HepG2 (cell line): ENCODE measurements around the gene HENMT1. TPM values are rescaled to one million over a fixed set of nuclear protein-coding genes. Genes with fewer than 3 reads are reported as not detected.
A peak's percentile ranks its signal among the peaks of the same experiment; 100 is the strongest.

Source experiments
- AHR ChIP-seq: IDR thresholded peaks from 2 replicates; pipeline ENCODE4 v1.6.1; 2018; ENCODE audit warnings: missing genetic modification reagents, missing compliant biosample characterization
- ARNT ChIP-seq: fragments of 450-650 bp; IDR thresholded peaks from 2 replicates; pipeline ENCODE4 v1.6.1; 2017
- ELF1 ChIP-seq: sonication (generic); formaldehyde crosslinking; IDR thresholded peaks from 2 replicates; pipeline ENCODE4 v1.4.0; 2020; ENCODE audit warnings: missing genetic modification reagents
- ELF3 ChIP-seq: IDR thresholded peaks from 2 replicates; pipeline ENCODE4 v1.6.1; 2016; ENCODE audit warnings: missing genetic modification reagents, missing compliant biosample characterization
- GATAD1 ChIP-seq: IDR thresholded peaks from 2 replicates; pipeline ENCODE4 v1.6.1; 2016; ENCODE audit warnings: missing genetic modification reagents, missing compliant biosample characterization
- GATAD2A ChIP-seq: IDR thresholded peaks from 2 replicates; pipeline ENCODE4 v1.6.1; 2016
- GLI4 ChIP-seq: sonication (generic); formaldehyde crosslinking; IDR thresholded peaks from 2 replicates; pipeline ENCODE4 v1.5.1; 2020; ENCODE audit warnings: missing genetic modification reagents, mild to moderate bottlenecking, moderate library complexity, borderline replicate concordance
- HNF4A ChIP-seq: sonication (generic); formaldehyde crosslinking; IDR thresholded peaks from 2 replicates; pipeline ENCODE4 v1.4.0; 2020; ENCODE audit warnings: missing genetic modification reagents
- HOXA3 ChIP-seq: sonication (generic); formaldehyde crosslinking; IDR thresholded peaks from 2 replicates; pipeline ENCODE4 v1.5.0; 2020; ENCODE audit warnings: missing genetic modification reagents
- HOXD1 ChIP-seq: sonication (generic); formaldehyde crosslinking; IDR thresholded peaks from 2 replicates; pipeline ENCODE4 v1.5.0; 2020; ENCODE audit warnings: missing genetic modification reagents
- MLLT10 ChIP-seq: sonication (generic); formaldehyde crosslinking; IDR thresholded peaks from 2 replicates; pipeline ENCODE4 v1.4.0; 2020; ENCODE audit warnings: missing genetic modification reagents
- NCOA2 ChIP-seq: sonication (generic); formaldehyde crosslinking; IDR thresholded peaks from 2 replicates; pipeline ENCODE4 v1.8.0; 2022; ENCODE audit warnings: inconsistent platforms
- NFYB ChIP-seq: sonication (generic); formaldehyde crosslinking; IDR thresholded peaks from 2 replicates; pipeline ENCODE4 v1.4.0; 2020; ENCODE audit warnings: missing genetic modification reagents
- NRL ChIP-seq: sonication (generic); formaldehyde crosslinking; IDR thresholded peaks from 2 replicates; pipeline ENCODE4 v1.5.0; 2020; ENCODE audit warnings: missing genetic modification reagents, mild to moderate bottlenecking, moderate library complexity, borderline replicate concordance
- PAX8 ChIP-seq: sonication (generic); formaldehyde crosslinking; IDR thresholded peaks from 2 replicates; pipeline ENCODE4 v1.8.0; 2022; ENCODE audit warnings: mild to moderate bottlenecking, missing genetic modification reagents, borderline replicate concordance
- PHF20 ChIP-seq: sonication (generic); formaldehyde crosslinking; IDR thresholded peaks from 2 replicates; pipeline ENCODE4 v1.5.0; 2020; ENCODE audit warnings: mild to moderate bottlenecking, missing genetic modification reagents
- RBAK ChIP-seq: sonication (generic); formaldehyde crosslinking; IDR thresholded peaks from 2 replicates; pipeline ENCODE4 v1.5.1; 2020; ENCODE audit warnings: mild to moderate bottlenecking, missing genetic modification reagents
- SMAD3 ChIP-seq: sonication (generic); formaldehyde crosslinking; IDR thresholded peaks from 2 replicates; pipeline ENCODE4 v1.4.0; 2020; ENCODE audit warnings: missing genetic modification reagents
- SP2 ChIP-seq: sonication (generic); formaldehyde crosslinking; IDR thresholded peaks from 2 replicates; pipeline ENCODE4 v1.5.1; 2020; ENCODE audit warnings: mild to moderate bottlenecking, missing genetic modification reagents
- TARDBP ChIP-seq: sonication (generic); formaldehyde crosslinking; IDR thresholded peaks from 2 replicates; pipeline ENCODE4 v1.8.0; 2022; ENCODE audit warnings: mild to moderate bottlenecking, missing genetic modification reagents
- TFDP1 ChIP-seq: IDR thresholded peaks from 2 replicates; pipeline ENCODE4 v1.6.1; 2016; ENCODE audit warnings: missing compliant biosample characterization, missing genetic modification reagents, borderline replicate concordance
- ZNF33B ChIP-seq: sonication (generic); formaldehyde crosslinking; IDR thresholded peaks from 2 replicates; pipeline ENCODE4 v1.5.1; 2020; ENCODE audit warnings: mild to moderate bottlenecking, missing genetic modification reagents
- ZNF350 ChIP-seq: sonication (generic); formaldehyde crosslinking; IDR thresholded peaks from 2 replicates; pipeline ENCODE4 v1.4.0; 2020; ENCODE audit warnings: mild to moderate bottlenecking, low read depth, missing genetic modification reagents, borderline replicate concordance
- ZNF407 ChIP-seq: sonication (generic); formaldehyde crosslinking; IDR thresholded peaks from one replicate; pipeline ENCODE4 v1.5.1; 2020; ENCODE audit warnings: mild to moderate bottlenecking, missing genetic modification reagents; ENCODE audit errors: not compliant biosample characterization
- ZSCAN20 ChIP-seq: sonication (generic); formaldehyde crosslinking; IDR thresholded peaks from 2 replicates; pipeline ENCODE4 v1.4.0; 2020; ENCODE audit warnings: missing genetic modification reagents, mild to moderate bottlenecking, borderline replicate concordance
- polyA plus RNA-seq, 8 experiments: library from polyadenylated mRNA; depleted of rRNA in 3 of 8; stranded (reverse) in 7 of 8; unstranded in 1 of 8; fragments of >200 nt; fragmentation: Illumina TruSeq in 4 of 8; extraction: Trizol in 4 of 8; gene quantifications; 2 replicates each; pipeline versions ENCODE4 v1.2.1 to v1.2.3, GENCODE V29; 2011 to 2016; ENCODE audit warnings: low read depth in 4 of 8, missing spikeins in 1 of 8, mixed read lengths in 1 of 8; ENCODE audit not compliant: insufficient read depth in 1 of 8
- total RNA-seq, 5 experiments: library from RNA; depleted of rRNA; stranded (reverse); fragments of >200 nt; fragmentation: Illumina TruSeq; extraction: Trizol; gene quantifications; 2 replicates each; pipeline ENCODE4 v1.2.3, GENCODE V29; 2016; ENCODE audit warnings: low read depth in 1 of 5

HENMT1 gene
- total and polyA plus RNA-seq, 2 of the 13 experiments (the other 11 are each of a cell fraction or from before 2014, with no cell fraction given): not detected

DNA sequence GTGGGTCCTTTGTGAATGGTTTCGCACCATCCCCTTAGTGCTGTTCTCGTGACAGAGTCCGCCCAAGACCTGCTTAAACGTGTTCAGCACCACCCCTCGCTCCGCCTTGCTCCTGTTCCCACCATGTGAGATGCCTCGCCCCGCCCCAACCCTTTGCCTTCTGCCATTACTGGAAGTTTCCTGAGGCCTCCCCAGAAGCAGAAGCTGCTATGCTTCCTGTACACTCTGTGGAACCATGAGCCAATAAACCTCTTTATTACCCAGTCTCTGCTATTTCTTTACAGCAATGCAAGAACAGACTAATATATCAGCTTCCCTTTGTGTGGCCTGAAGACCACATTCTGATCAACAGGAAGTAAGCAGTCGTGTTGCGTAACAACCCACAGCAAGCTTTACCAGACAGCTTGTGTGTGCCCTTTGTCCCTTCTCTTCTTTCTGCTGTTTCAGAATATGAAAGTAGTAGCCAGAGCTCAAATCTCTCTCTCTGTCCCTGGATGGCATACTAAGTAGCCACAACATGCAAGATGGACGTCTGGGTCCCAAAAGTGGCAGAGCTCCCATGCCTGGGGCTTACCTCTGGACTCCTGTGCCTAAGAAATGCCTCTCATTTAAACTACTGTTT is 14.1 kb downstream of the HENMT1 start (continued):
- no peak for TF ChIP-seq ZNF407 (CRISPR knock-in tag)
- no peak for TF ChIP-seq PHF20 (CRISPR knock-in tag)
- no peak for TF ChIP-seq NFYB
- TF ChIP-seq GLI4 (CRISPR knock-in tag): no peak
- no peak for TF ChIP-seq ARNT
- TF ChIP-seq HOXD1: no peak
- TF ChIP-seq GATAD1: peak; percentile 65; the same call in 1 of the 2 replicates
- TF ChIP-seq GATAD2A (CRISPR knock-in tag): peak; percentile 86
- peak; percentile 98 for TF ChIP-seq ELF3 (CRISPR knock-in tag)
- TF ChIP-seq MLLT10 (CRISPR knock-in tag): no peak
- TF ChIP-seq ELF1 (CRISPR knock-in tag): peak; percentile 81
- TF ChIP-seq ZNF33B (CRISPR knock-in tag): no peak
- no peak for TF ChIP-seq PAX8 (CRISPR knock-in tag)
- peak; percentile 60 for TF ChIP-seq NCOA2 (CRISPR knock-in tag)
- TF ChIP-seq TFDP1 (CRISPR knock-in tag): 0 out of 2 replicates have a peak, but pooled peaks have one; percentile 21
- TF ChIP-seq NRL (CRISPR knock-in tag): no peak
- TF ChIP-seq SP2 (CRISPR knock-in tag): no peak
- peak; percentile 43; the same call in 1 of the 2 replicates for TF ChIP-seq HOXA3
- no peak for TF ChIP-seq ZNF350
- TF ChIP-seq ZSCAN20 (CRISPR knock-in tag): no peak
- TF ChIP-seq TARDBP (CRISPR knock-in tag): peak; percentile 82; the same call in 1 of the 2 replicates
- TF ChIP-seq AHR (CRISPR knock-in tag): no peak
- peak; percentile 72; the same call in 1 of the 2 replicates for TF ChIP-seq SMAD3 (CRISPR knock-in tag)
- peak; percentile 90 for TF ChIP-seq HNF4A (CRISPR knock-in tag)
- 0 out of 2 replicates have a peak, but pooled peaks have one; percentile 38 for TF ChIP-seq RBAK (CRISPR knock-in tag)
